OCI-LY7 (cell line): ENCODE results near the gene SMYD1. TPM values are rescaled to one million over a fixed set of nuclear protein-coding genes. Genes with fewer than 3 reads are reported as not detected.

Experiments used
- BruUV-seq: library from RNA; stranded (reverse); fragments of 400-500 nt; replicated peaks from 2 replicates; lab custom pipeline; 2021; lab: Mats Ljungman, UMichigan
- CTCF ChIA-PET: fragments of 300-600 bp; sonication (Branson Sonifier 250); formaldehyde crosslinking; loops from one replicate; lab custom pipeline; 2022; ENCODE audit warnings: antibody characterized with exemption; ENCODE audit not compliant: unreplicated experiment; lab: Charles Lee
- POLR2A ChIA-PET: fragments of 300-600 bp; sonication (Branson Sonifier 250); formaldehyde crosslinking; loops from one replicate; lab custom pipeline; 2022; ENCODE audit warnings: antibody characterized with exemption; lab: Charles Lee
- DNase-seq: peaks from one replicate; pipeline ENCODE4 v3.0.0-alpha.2; 2015; ENCODE audit warnings: low spot score
- H2AFZ ChIP-seq: fragments of 200-600 bp; sonication (generic), shearing (Covaris generic); 2 replicates; pipeline ENCODE4 v1.6.1; 2014; ENCODE audit warnings: mild to moderate bottlenecking, antibody characterized with exemption, low read length, moderate library complexity
- H3K27ac ChIP-seq: fragments of 200-600 bp; sonication (generic); 2 replicates; pipeline ENCODE4 v1.5.1; 2014; ENCODE audit warnings: mixed run types, low read depth, mild to moderate bottlenecking, moderate library complexity, low read length, inconsistent platforms; ENCODE audit not compliant: poor library complexity, severe bottlenecking
- H3K36me3 ChIP-seq: fragments of 200-600 bp; sonication (generic); 2 replicates; pipeline ENCODE4 v1.6.1; 2014; ENCODE audit warnings: mild to moderate bottlenecking, antibody characterized with exemption, low read length, moderate library complexity, mixed read lengths; ENCODE audit not compliant: insufficient read depth
- H3K4me1 ChIP-seq: fragments of 200-600 bp; sonication (generic); 2 replicates; pipeline ENCODE4 v1.5.1; 2014; ENCODE audit warnings: mild to moderate bottlenecking, low read length; ENCODE audit not compliant: insufficient read depth, poor library complexity, severe bottlenecking
- H3K4me2 ChIP-seq: fragments of 200-600 bp; sonication (generic); 2 replicates; pipeline ENCODE4 v1.6.1; 2014; ENCODE audit warnings: mild to moderate bottlenecking, low read length
- H3K4me3 ChIP-seq: fragments of 200-600 bp; sonication (generic); 2 replicates; pipeline ENCODE4 v1.5.1; 2014; ENCODE audit warnings: mild to moderate bottlenecking, low read depth, low read length; ENCODE audit not compliant: poor library complexity, severe bottlenecking
- H3K79me2 ChIP-seq: fragments of 200-600 bp; sonication (generic); 2 replicates; pipeline ENCODE4 v1.6.1; 2016; ENCODE audit warnings: low read depth, mild to moderate bottlenecking, low read length, moderate library complexity, mixed read lengths; ENCODE audit not compliant: insufficient read depth
- H3K9me2 ChIP-seq: fragments of 200-600 bp; sonication (generic); 2 replicates; pipeline ENCODE4 v1.6.1; 2016; ENCODE audit warnings: mild to moderate bottlenecking, low read length, mixed read lengths; ENCODE audit not compliant: insufficient read depth
- H3K9me3 ChIP-seq: fragments of 200-600 bp; sonication (generic); 2 replicates; pipeline ENCODE4 v1.6.1; 2014; ENCODE audit warnings: mild to moderate bottlenecking, mixed run types, low read length, mixed read lengths
- H4K20me1 ChIP-seq: fragments of 200-600 bp; sonication (generic); 2 replicates; pipeline ENCODE4 v1.6.1; 2014; ENCODE audit warnings: mild to moderate bottlenecking, antibody characterized with exemption, low read length, moderate library complexity, mixed read lengths; ENCODE audit not compliant: insufficient read depth
- EZH2phosphoT487 ChIP-seq: fragments of 200-600 bp; sonication (generic); IDR thresholded peaks from 2 replicates; pipeline ENCODE4 v1.6.1; 2018; ENCODE audit warnings: low read depth, borderline replicate concordance, mild to moderate bottlenecking, mixed run types, antibody characterized with exemption, low read length, moderate library complexity, mixed read lengths
- intact Hi-C: fragments of 100-400 bp; cut with micrococcal nuclease; formaldehyde crosslinking; loops from one replicate; pipeline ENCODE4 v1.10.0; 2022; ENCODE audit not compliant: unreplicated experiment
- total RNA-seq, 2 experiments: library from RNA; depleted of rRNA in 1 of 2; stranded (reverse); fragments of >200 nt in 1 of 2; shearing (Covaris generic) in 1 of 2; gene quantifications; 2 replicates each; pipeline ENCODE4 v1.2.3, GENCODE V29; 2014 to 2022
- TF ChIP-seq, protein P1 (sequence below): fragments of 200-600 bp; sonication (generic); conservative IDR thresholded peaks from 2 replicates; pipeline ENCODE4 v1.5.1; 2014; ENCODE audit warnings: mild to moderate bottlenecking, antibody characterized with exemption, low read length, moderate library complexity, mixed read lengths

The SMYD1 gene
- total RNA-seq, 2 experiments from 2014 or later, result not detected

DNA sequence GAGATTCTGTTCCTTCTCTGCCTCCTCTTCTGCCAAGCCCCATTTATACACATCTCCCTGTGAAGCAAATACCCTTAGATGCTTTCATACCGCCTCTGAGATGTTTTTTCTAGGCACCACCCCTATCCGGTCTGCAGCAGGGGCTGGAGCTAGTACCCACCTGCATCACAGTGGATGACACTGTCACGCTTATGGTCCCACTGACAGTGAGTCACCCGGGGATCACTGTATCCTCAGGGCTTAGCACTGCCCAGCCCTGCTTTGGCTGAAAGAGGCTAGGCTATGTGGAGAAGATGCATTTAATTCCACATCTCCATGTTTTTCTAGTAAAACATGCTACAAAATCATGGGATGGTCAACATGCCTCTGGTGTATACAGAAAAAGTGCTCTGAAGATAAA, 50.3 kb downstream of the SMYD1 start:
- Histone ChIP-seq H3K27ac (no peak overlapping the region), H3K9me3 (no peaks in the 10 kb centered on the region), H3K4me3 (no peak overlapping the region), H2AFZ (no peak overlapping the region), H3K79me2 (no peaks in the 10 kb centered on the region), H3K9me2 (no peaks in the 10 kb centered on the region), H4K20me1 (no peaks in the 10 kb centered on the region), H3K4me1 (no peaks in the 10 kb centered on the region), H3K36me3 (no peaks in the 10 kb centered on the region), H3K4me2 (no peak overlapping the region)
- ChIA-PET POLR2A (no interaction called here), CTCF (no interaction called here)
- intact Hi-C loops, result no loop called here
- no TSS peak for BruUV-seq
- TF ChIP-seq, protein P1, sequence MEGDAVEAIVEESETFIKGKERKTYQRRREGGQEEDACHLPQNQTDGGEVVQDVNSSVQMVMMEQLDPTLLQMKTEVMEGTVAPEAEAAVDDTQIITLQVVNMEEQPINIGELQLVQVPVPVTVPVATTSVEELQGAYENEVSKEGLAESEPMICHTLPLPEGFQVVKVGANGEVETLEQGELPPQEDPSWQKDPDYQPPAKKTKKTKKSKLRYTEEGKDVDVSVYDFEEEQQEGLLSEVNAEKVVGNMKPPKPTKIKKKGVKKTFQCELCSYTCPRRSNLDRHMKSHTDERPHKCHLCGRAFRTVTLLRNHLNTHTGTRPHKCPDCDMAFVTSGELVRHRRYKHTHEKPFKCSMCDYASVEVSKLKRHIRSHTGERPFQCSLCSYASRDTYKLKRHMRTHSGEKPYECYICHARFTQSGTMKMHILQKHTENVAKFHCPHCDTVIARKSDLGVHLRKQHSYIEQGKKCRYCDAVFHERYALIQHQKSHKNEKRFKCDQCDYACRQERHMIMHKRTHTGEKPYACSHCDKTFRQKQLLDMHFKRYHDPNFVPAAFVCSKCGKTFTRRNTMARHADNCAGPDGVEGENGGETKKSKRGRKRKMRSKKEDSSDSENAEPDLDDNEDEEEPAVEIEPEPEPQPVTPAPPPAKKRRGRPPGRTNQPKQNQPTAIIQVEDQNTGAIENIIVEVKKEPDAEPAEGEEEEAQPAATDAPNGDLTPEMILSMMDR, result no peak
- no peak for TF ChIP-seq EZH2phosphoT487
- DNase-seq, result no peak

GRCh38 chr2:88121678-88122077, 54.1 kb downstream of the SMYD1 start:
- BruUV-seq, result no TSS peak
- ChIA-PET CTCF (no interaction called here), POLR2A (no interaction called here)
- no peaks in the 10 kb centered on the region for H3K9me3 ChIP-seq
- H3K4me1 ChIP-seq, result no peaks in the 10 kb centered on the region
- TF ChIP-seq EZH2phosphoT487, result no peak
- TF ChIP-seq, protein P1, result no peak
- no peak overlapping the region for H3K4me3 ChIP-seq
- H2AFZ ChIP-seq, result no peak overlapping the region
- no peaks in the 10 kb centered on the region for H4K20me1 ChIP-seq
- no peaks in the 10 kb centered on the region for H3K79me2 ChIP-seq
- intact Hi-C loops, result no loop called here
- H3K9me2 ChIP-seq, result no peaks in the 10 kb centered on the region
- H3K36me3 ChIP-seq, result no peaks in the 10 kb centered on the region
- no peak overlapping the region for H3K27ac ChIP-seq
- H3K4me2 ChIP-seq, result no peak overlapping the region
- no peak for DNase-seq

DNA sequence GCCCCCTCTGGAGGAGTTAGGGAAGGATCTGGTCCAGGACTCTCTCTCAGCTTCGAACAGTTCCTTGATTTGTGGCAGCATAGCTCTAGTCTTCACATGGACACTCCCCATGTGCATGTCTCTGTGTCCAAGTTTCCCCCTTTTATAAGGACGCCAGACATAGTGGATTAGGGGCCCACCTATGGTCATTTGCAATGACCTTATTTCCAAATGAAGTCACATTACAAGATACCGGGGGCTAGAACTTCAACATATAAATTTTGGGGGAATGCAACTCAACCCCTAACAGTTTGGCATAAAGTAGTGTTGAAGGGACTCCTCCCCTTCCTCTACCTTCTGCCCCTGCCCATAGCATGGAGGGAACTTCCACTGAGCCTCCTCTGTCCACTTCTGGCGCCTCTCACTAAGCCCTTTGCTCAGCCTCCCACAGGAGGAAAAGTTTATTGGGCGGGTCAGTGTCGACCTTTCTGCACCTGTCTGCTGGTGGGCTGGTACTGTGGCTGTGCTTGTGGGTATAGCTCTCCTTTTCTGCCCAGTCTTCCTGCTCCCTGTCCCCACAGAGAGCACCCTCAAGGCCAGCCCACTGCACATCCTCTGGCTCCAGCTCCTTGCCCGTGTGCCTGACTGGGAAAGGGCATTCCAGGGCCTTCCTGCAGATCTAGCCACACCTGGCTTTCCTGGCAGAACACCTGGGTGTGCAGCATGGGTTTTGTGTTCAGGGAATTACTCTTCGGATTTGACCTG, 54.7 kb downstream of the SMYD1 start:
- Histone ChIP-seq H3K4me2 (no peak overlapping the region), H4K20me1 (no peaks in the 10 kb centered on the region), H3K4me1 (no peaks in the 10 kb centered on the region), H3K4me3 (no peak overlapping the region), H2AFZ (no peak overlapping the region), H3K79me2 (no peaks in the 10 kb centered on the region), H3K9me3 (no peaks in the 10 kb centered on the region), H3K27ac (no peak overlapping the region), H3K36me3 (no peaks in the 10 kb centered on the region), H3K9me2 (no peaks in the 10 kb centered on the region)
- intact Hi-C loops, result no loop called here
- DNase-seq, result no peak
- TF ChIP-seq, protein P1, result no peak
- TF ChIP-seq EZH2phosphoT487, result no peak
- BruUV-seq, result no TSS peak
- CTCF ChIA-PET, result no interaction called here
- POLR2A ChIA-PET, result no interaction called here
